HepG2 (cell line): ENCODE data around the gene ZAR1L. TPM values are rescaled to one million over a fixed set of nuclear protein-coding genes. Genes with fewer than 3 reads are reported as not detected.

Experiments used
- ARHGAP35 ChIP-seq: sonication (generic); formaldehyde crosslinking; IDR thresholded peaks from 2 replicates; pipeline ENCODE4 v1.9.0; 2022; ENCODE audit warnings: mild to moderate bottlenecking, inconsistent platforms, moderate library complexity, missing genetic modification reagents, borderline replicate concordance
- CBX5 ChIP-seq: sonication (generic); formaldehyde crosslinking; IDR thresholded peaks from 2 replicates; pipeline ENCODE4 v1.4.0; 2020; ENCODE audit warnings: missing genetic modification reagents, borderline replicate concordance
- CSRNP1 ChIP-seq: sonication (generic); formaldehyde crosslinking; IDR thresholded peaks from 2 replicates; pipeline ENCODE4 v1.8.1; 2023; ENCODE audit warnings: mild to moderate bottlenecking, missing genetic modification reagents
- FLYWCH1 ChIP-seq: sonication (generic); formaldehyde crosslinking; IDR thresholded peaks from 2 replicates; pipeline ENCODE4 v1.8.1; 2023; ENCODE audit warnings: mild to moderate bottlenecking, missing genetic modification reagents
- JDP2 ChIP-seq: sonication (generic); formaldehyde crosslinking; IDR thresholded peaks from 2 replicates; pipeline ENCODE4 v1.8.1; 2022; ENCODE audit warnings: missing genetic modification reagents, borderline replicate concordance
- LRRFIP1 ChIP-seq: sonication (generic); formaldehyde crosslinking; conservative IDR thresholded peaks from 2 replicates; pipeline ENCODE4 v1.4.0; 2020; ENCODE audit warnings: missing genetic modification reagents
- SALL2 ChIP-seq: sonication (generic); formaldehyde crosslinking; IDR thresholded peaks from 2 replicates; pipeline ENCODE4 v1.8.1; 2023; ENCODE audit warnings: mild to moderate bottlenecking, missing genetic modification reagents, inconsistent platforms
- SMARCE1 ChIP-seq: fragments of 450-650 bp; IDR thresholded peaks from 2 replicates; pipeline ENCODE4 v1.6.1; 2017; ENCODE audit warnings: borderline replicate concordance
- ZBTB34 ChIP-seq: sonication (generic); formaldehyde crosslinking; IDR thresholded peaks from 2 replicates; pipeline ENCODE4 v1.8.0; 2022; ENCODE audit warnings: mild to moderate bottlenecking, missing genetic modification reagents
- ZFP41 ChIP-seq: sonication (generic); formaldehyde crosslinking; IDR thresholded peaks from 2 replicates; pipeline ENCODE4 v1.4.0; 2020; ENCODE audit warnings: mild to moderate bottlenecking, missing genetic modification reagents, borderline replicate concordance
- ZIK1 ChIP-seq: sonication (generic); formaldehyde crosslinking; IDR thresholded peaks from 2 replicates; pipeline ENCODE4 v1.5.0; 2020; ENCODE audit warnings: mild to moderate bottlenecking, low read depth, missing genetic modification reagents, borderline replicate concordance
- ZNF12 ChIP-seq: sonication (generic); formaldehyde crosslinking; IDR thresholded peaks from 2 replicates; pipeline ENCODE4 v1.5.0; 2020; ENCODE audit warnings: missing genetic modification reagents
- ZNF235 ChIP-seq: sonication (generic); formaldehyde crosslinking; IDR thresholded peaks from 2 replicates; pipeline ENCODE4 v1.8.1; 2023; ENCODE audit warnings: mild to moderate bottlenecking, missing genetic modification reagents, borderline replicate concordance
- ZNF383 ChIP-seq: sonication (generic); formaldehyde crosslinking; IDR thresholded peaks from 2 replicates; pipeline ENCODE4 v1.4.0; 2020; ENCODE audit warnings: missing genetic modification reagents, mild to moderate bottlenecking, borderline replicate concordance
- ZNF672 ChIP-seq: sonication (generic); formaldehyde crosslinking; IDR thresholded peaks from 2 replicates; pipeline ENCODE4 v1.8.1; 2022; ENCODE audit warnings: missing genetic modification reagents
- ZSCAN29 ChIP-seq: sonication (generic); formaldehyde crosslinking; conservative IDR thresholded peaks from 2 replicates; pipeline ENCODE4 v1.4.0; 2020; ENCODE audit warnings: mild to moderate bottlenecking, missing genetic modification reagents
- polyA plus RNA-seq, 8 experiments: library from polyadenylated mRNA; depleted of rRNA in 3 of 8; stranded (reverse) in 7 of 8; unstranded in 1 of 8; fragments of >200 nt; fragmentation: Illumina TruSeq in 4 of 8; extraction: Trizol in 4 of 8; gene quantifications; 2 replicates each; pipeline versions ENCODE4 v1.2.1 to v1.2.3, GENCODE V29; 2011 to 2016; ENCODE audit warnings: low read depth in 4 of 8, missing spikeins in 1 of 8, mixed read lengths in 1 of 8; ENCODE audit not compliant: insufficient read depth in 1 of 8
- total RNA-seq, 5 experiments: library from RNA; depleted of rRNA; stranded (reverse); fragments of >200 nt; fragmentation: Illumina TruSeq; extraction: Trizol; gene quantifications; 2 replicates each; pipeline ENCODE4 v1.2.3, GENCODE V29; 2016; ENCODE audit warnings: low read depth in 1 of 5
- TF ChIP-seq, protein P1 (sequence below): sonication (generic); formaldehyde crosslinking; IDR thresholded peaks from 2 replicates; pipeline ENCODE4 v1.5.0; 2020; ENCODE audit warnings: missing genetic modification reagents
- TF ChIP-seq, protein P2 (sequence below): sonication (generic); formaldehyde crosslinking; IDR thresholded peaks from 2 replicates; pipeline ENCODE4 v1.4.0; 2020; ENCODE audit warnings: low read depth, mild to moderate bottlenecking, missing genetic modification reagents
- TF ChIP-seq, protein P3 (sequence below): sonication (generic); formaldehyde crosslinking; IDR thresholded peaks from 2 replicates; pipeline ENCODE4 v1.5.0; 2020; ENCODE audit warnings: mild to moderate bottlenecking, missing genetic modification reagents

ZAR1L gene
- total and polyA plus RNA-seq, 2 of the 13 experiments (the other 11 are each of a cell fraction or from before 2014, with no cell fraction given): 0.09 TPM; not detected in 1

- TF ChIP-seq, protein P1, sequence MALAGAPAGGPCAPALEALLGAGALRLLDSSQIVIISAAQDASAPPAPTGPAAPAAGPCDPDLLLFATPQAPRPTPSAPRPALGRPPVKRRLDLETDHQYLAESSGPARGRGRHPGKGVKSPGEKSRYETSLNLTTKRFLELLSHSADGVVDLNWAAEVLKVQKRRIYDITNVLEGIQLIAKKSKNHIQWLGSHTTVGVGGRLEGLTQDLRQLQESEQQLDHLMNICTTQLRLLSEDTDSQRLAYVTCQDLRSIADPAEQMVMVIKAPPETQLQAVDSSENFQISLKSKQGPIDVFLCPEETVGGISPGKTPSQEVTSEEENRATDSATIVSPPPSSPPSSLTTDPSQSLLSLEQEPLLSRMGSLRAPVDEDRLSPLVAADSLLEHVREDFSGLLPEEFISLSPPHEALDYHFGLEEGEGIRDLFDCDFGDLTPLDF: peak; percentile 82
- TF ChIP-seq ZNF235 (no peak), ZBTB34 (CRISPR knock-in tag) (no peak; the same call in 1 of the 2 replicates), CSRNP1 (CRISPR knock-in tag) (peak; percentile 76), CBX5 (CRISPR knock-in tag) (no peak), ZIK1 (CRISPR knock-in tag) (no peak), SMARCE1 (no peak), JDP2 (CRISPR knock-in tag) (no peak), SALL2 (no peak; the same call in 1 of the 2 replicates), ZFP41 (CRISPR knock-in tag) (no peak), LRRFIP1 (CRISPR knock-in tag) (no peak), ZNF12 (CRISPR knock-in tag) (no peak), ZNF383 (no peak), FLYWCH1 (CRISPR knock-in tag) (no peak), ZSCAN29 (no peak), ZNF672 (CRISPR knock-in tag) (no peak), ARHGAP35 (CRISPR knock-in tag) (no peak)
- TF ChIP-seq, protein P2, sequence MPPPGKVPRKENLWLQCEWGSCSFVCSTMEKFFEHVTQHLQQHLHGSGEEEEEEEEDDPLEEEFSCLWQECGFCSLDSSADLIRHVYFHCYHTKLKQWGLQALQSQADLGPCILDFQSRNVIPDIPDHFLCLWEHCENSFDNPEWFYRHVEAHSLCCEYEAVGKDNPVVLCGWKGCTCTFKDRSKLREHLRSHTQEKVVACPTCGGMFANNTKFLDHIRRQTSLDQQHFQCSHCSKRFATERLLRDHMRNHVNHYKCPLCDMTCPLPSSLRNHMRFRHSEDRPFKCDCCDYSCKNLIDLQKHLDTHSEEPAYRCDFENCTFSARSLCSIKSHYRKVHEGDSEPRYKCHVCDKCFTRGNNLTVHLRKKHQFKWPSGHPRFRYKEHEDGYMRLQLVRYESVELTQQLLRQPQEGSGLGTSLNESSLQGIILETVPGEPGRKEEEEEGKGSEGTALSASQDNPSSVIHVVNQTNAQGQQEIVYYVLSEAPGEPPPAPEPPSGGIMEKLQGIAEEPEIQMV (CRISPR knock-in tag): no peak
- TF ChIP-seq, protein P3, sequence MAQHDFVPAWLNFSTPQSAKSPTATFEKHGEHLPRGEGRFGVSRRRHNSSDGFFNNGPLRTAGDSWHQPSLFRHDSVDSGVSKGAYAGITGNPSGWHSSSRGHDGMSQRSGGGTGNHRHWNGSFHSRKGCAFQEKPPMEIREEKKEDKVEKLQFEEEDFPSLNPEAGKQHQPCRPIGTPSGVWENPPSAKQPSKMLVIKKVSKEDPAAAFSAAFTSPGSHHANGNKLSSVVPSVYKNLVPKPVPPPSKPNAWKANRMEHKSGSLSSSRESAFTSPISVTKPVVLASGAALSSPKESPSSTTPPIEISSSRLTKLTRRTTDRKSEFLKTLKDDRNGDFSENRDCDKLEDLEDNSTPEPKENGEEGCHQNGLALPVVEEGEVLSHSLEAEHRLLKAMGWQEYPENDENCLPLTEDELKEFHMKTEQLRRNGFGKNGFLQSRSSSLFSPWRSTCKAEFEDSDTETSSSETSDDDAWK (CRISPR knock-in tag): no peak
These were observed at the start of gene ZAR1L, which contains the start of gene BRCA2 (continued) for GRCh38 chr13:32315238-32316027.
